Measurements from ENCODE around the gene RPS21.

DNA sequence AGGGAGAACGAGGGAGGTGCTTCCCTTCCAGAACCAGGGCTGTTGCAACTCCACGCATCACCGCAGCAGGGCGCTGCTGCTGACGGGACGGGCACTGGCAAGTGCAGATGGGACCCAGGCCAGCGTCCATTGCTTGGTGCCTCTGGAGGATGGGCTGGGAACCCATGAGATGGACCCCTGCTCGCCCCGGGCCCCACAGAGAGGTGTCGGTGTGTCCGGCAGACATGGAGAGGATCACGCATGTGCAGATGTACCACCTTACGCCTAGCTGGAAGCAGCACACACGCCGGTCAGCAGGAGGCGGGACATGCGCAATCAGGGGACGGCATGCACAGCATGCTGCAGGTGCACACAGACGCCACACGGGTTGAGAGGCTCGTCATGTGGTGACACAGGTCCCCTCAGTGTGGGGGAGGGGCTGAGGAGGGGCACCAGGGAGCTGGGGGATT lies 14.5 kb downstream of the RPS21 start:
- TF ChIP-seq, protein P1, sequence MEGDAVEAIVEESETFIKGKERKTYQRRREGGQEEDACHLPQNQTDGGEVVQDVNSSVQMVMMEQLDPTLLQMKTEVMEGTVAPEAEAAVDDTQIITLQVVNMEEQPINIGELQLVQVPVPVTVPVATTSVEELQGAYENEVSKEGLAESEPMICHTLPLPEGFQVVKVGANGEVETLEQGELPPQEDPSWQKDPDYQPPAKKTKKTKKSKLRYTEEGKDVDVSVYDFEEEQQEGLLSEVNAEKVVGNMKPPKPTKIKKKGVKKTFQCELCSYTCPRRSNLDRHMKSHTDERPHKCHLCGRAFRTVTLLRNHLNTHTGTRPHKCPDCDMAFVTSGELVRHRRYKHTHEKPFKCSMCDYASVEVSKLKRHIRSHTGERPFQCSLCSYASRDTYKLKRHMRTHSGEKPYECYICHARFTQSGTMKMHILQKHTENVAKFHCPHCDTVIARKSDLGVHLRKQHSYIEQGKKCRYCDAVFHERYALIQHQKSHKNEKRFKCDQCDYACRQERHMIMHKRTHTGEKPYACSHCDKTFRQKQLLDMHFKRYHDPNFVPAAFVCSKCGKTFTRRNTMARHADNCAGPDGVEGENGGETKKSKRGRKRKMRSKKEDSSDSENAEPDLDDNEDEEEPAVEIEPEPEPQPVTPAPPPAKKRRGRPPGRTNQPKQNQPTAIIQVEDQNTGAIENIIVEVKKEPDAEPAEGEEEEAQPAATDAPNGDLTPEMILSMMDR (IDR thresholded peaks at IDR 0.05), result no peak
- no peak for TF ChIP-seq POLR2A (IDR thresholded peaks at IDR 0.05)

Data from lower leg skin (tissue), 3 donors.